Stomach (tissue), 4 donors: ENCODE data around the gene PDIA5.

ENCODE experiments used
- POLR2A ChIP-seq, 4 donors: fragments of 450-650 bp; IDR thresholded peaks; one replicate each; pipeline ENCODE4 v1.6.1; 2016; ENCODE audit warnings: antibody characterized with exemption in 4 of 4, control low read depth in 2 of 4, mild to moderate bottlenecking in 1 of 4, moderate library complexity in 1 of 4
- TF ChIP-seq, protein P1 (sequence below), 7 experiments: fragments of 450-650 bp in 4 of 7; fragments of 200-600 bp in 3 of 7; sonication (generic) in 3 of 7; IDR thresholded peaks; one replicate each; pipeline ENCODE4 v1.5.1; 2016 to 2019; ENCODE audit warnings: antibody characterized with exemption in 7 of 7, control low read depth in 2 of 7, mild to moderate bottlenecking in 1 of 7

DNA sequence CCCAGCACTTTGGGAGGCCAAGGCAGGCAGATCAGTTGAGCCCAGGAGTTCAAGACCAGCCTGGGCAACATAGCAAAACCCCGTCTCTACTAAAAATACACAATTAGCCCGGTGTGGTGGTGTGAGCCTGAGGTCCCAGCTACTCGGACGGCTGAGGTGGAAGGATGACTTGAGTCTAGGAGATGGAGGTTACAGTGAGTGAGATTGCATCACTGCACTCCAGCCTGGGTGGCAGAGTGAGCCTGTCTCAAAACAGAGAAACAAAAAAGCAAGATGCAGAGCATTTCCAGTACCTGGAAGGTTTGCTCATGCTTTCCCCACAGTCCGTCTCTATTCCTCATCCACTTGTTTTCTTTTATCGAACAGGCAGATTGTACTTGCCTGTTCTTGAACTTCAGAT is 3.8 kb upstream of the PDIA5 start:
- TF ChIP-seq, protein P1, sequence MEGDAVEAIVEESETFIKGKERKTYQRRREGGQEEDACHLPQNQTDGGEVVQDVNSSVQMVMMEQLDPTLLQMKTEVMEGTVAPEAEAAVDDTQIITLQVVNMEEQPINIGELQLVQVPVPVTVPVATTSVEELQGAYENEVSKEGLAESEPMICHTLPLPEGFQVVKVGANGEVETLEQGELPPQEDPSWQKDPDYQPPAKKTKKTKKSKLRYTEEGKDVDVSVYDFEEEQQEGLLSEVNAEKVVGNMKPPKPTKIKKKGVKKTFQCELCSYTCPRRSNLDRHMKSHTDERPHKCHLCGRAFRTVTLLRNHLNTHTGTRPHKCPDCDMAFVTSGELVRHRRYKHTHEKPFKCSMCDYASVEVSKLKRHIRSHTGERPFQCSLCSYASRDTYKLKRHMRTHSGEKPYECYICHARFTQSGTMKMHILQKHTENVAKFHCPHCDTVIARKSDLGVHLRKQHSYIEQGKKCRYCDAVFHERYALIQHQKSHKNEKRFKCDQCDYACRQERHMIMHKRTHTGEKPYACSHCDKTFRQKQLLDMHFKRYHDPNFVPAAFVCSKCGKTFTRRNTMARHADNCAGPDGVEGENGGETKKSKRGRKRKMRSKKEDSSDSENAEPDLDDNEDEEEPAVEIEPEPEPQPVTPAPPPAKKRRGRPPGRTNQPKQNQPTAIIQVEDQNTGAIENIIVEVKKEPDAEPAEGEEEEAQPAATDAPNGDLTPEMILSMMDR (IDR thresholded peaks at IDR 0.05), result no peak
- TF ChIP-seq POLR2A (IDR thresholded peaks at IDR 0.05), result no peak
